Heart left ventricle (tissue), 13 donors: ENCODE measurements around the gene DNM3.

Source experiments
- CTCF ChIP-seq, 12 donors: fragments of 200-600 bp; sonication (generic) in 4 of 12; IDR thresholded peaks; one replicate each; pipeline versions ENCODE4 v1.5.0 to v1.8.0; 2018 to 2022; ENCODE audit warnings: antibody characterized with exemption in 12 of 12, mild to moderate bottlenecking in 5 of 12
- POLR2A ChIP-seq, 2 donors: fragments of 450-650 bp; IDR thresholded peaks; one replicate each; pipeline ENCODE4 v1.6.1; 2017; ENCODE audit warnings: antibody characterized with exemption in 2 of 2, mild to moderate bottlenecking in 2 of 2, moderate library complexity in 2 of 2
- donor health status: ischemic (EF 13 %, LVEDD 7.1; RV severe dilation, severe dysfunction).
- donor health status: DM: no; HTN: yes; CAD: no.
- donor health status: DM: no; HTN: no; CAD: no.
- donor health status: ischemic (EF 25% LVEDD 6.9; RV normal size, moderate dysfunction).
- donor health status: ischemic (EF 25% LVEDD 5.7; RV mildly dilated, moderate dysfunction).
- donor health status: ischemic (EF 35%, LVEDD 5.7; RV mildly dilated, moderate dysfunction).
- donor health status: nonischemic (EF 11% LVEDD 7.7; RV severe dilation, severe dysfunction).
- donor health status: DM: yes; HTN: yes; CAD: no.
- donor health status: PGD.
- donor health status: ischemic (EF 29% LVEDD 5.4; RV normal size, mild dysfunction).
- donor health status: nonischemic (EF 23%, LVEDD 6.1; RV moderate dilation, normal function).

- TF ChIP-seq CTCF (IDR thresholded peaks at IDR 0.05) (no peak), POLR2A (IDR thresholded peaks at IDR 0.05) (no peak)
Measured at GRCh38 chr1:171807556-171807955, 33.7 kb upstream of the DNM3 start.
